ENCODE data around the gene MSANTD2. TPM values are rescaled to one million over a fixed set of nuclear protein-coding genes. Genes with fewer than 3 reads are reported as not detected.

The MSANTD2 gene
- total RNA-seq, 2 experiments from 2014 or later, result 5.8 to 7.3 TPM

DNA sequence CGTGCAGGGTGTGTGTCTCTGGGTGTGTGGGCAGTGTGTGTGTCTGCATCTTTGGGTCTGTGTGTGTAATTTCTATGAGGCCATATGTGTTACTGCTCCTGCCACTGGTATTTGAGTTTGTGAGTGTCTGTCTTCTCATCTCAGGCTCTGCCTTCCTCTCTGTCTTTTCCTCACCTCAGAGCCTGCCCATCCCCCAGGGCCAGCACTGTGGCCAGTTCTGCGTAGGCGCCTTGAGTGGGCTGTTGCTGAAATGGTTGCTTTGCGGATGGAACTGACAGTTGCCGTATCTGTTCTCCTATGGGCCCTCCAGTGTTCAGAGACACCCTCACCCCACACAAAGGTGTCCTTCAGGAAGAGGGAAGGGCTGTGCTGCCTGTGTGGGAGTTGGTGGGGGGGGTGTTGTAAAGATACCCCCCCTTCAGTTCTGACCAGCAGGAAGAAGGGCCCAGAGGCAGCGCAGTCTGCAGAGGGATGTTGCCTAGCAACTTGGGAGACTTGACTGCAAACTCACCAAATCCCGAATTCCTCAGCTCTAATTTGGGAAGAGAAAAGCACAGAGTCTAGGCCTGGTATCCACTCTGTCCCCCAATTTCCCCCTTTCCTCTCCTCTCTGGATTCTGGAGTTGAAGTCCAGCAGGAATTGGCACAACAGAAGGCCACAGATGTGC, 62.4 kb downstream of the MSANTD2 start:
- no peaks in the 10 kb centered on the region for H3K36me3 Mint-ChIP-seq (ENCODE audit: low read depth)
- intact Hi-C loops (cut with micrococcal nuclease), result no loop called here
- no peak for ATAC-seq
- TF ChIP-seq, protein P1, sequence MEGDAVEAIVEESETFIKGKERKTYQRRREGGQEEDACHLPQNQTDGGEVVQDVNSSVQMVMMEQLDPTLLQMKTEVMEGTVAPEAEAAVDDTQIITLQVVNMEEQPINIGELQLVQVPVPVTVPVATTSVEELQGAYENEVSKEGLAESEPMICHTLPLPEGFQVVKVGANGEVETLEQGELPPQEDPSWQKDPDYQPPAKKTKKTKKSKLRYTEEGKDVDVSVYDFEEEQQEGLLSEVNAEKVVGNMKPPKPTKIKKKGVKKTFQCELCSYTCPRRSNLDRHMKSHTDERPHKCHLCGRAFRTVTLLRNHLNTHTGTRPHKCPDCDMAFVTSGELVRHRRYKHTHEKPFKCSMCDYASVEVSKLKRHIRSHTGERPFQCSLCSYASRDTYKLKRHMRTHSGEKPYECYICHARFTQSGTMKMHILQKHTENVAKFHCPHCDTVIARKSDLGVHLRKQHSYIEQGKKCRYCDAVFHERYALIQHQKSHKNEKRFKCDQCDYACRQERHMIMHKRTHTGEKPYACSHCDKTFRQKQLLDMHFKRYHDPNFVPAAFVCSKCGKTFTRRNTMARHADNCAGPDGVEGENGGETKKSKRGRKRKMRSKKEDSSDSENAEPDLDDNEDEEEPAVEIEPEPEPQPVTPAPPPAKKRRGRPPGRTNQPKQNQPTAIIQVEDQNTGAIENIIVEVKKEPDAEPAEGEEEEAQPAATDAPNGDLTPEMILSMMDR (IDR thresholded peaks at IDR 0.05), result no peak
- no peaks in the 10 kb centered on the region for H3K9me3 Mint-ChIP-seq
- H3K4me1 Mint-ChIP-seq (ENCODE audit: low read depth), result peaks cover 14% of the 10 kb centered on the region
- H3K4me3 Mint-ChIP-seq, result no peak overlapping the region
- DNase-seq, result no peak
- ChIA-PET CTCF (interaction anchor here (0.7 to 2.6 kb wide), 4 partner anchors 9 to 99 kb away, joined by 3 to 8 read pairs (median 5); no protein-coding TSS in a partner anchor), POLR2A (interaction anchor here (1.2 kb wide), 1 partner anchor 37 kb away, joined by 3 read pairs; no protein-coding TSS in a partner anchor)
- H3K27me3 Mint-ChIP-seq, result peaks cover 14% of the 10 kb centered on the region
- no peak overlapping the region for H3K27ac Mint-ChIP-seq

GRCh38 chr11:124736736-124737135, 63.5 kb downstream of the MSANTD2 start:
- CTCF ChIA-PET, result interaction anchor here (1.6 to 2.6 kb wide), 2 partner anchors 10 to 68 kb away, joined by 5 to 7 read pairs; no protein-coding TSS in a partner anchor
- TF ChIP-seq, protein P1 (IDR thresholded peaks at IDR 0.05), result no peak
- POLR2A ChIA-PET, result no interaction called here
- Mint-ChIP-seq H3K4me1 (ENCODE audit: low read depth) (peaks cover 14% of the 10 kb centered on the region), H3K9me3 (no peaks in the 10 kb centered on the region), H3K27me3 (peaks cover 11% of the 10 kb centered on the region), H3K27ac (no peak overlapping the region), H3K4me3 (no peak overlapping the region), H3K36me3 (ENCODE audit: low read depth) (no peaks in the 10 kb centered on the region)
- intact Hi-C loops (cut with micrococcal nuclease), result no loop called here
- DNase-seq (no peak), ATAC-seq (no peak)

DNA sequence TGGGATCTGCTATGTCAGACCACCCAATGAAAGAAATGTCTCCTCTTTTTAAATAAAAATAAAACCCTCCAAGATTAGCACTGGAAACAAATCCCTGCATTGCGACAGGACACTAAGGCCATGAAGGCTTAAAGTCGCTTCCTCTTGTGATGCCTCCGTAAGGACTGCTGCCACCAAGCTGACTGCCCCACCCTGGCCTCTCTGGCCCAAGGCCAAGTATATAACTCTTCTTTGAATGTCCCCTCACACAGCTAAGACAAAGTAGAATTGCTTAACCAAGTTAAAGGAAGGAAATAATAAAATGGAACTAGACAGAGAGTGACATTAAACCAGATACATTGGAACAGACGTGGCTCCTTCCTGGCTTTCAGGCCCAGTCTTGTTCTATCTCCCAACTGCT, 68.0 kb downstream of the MSANTD2 start:
- TF ChIP-seq, protein P1 (IDR thresholded peaks at IDR 0.05), result no peak
- CTCF ChIA-PET, result interaction anchor here (0.7 to 1.5 kb wide), 4 partner anchors 8 to 410 kb away, joined by 3 to 4 read pairs (median 3); no protein-coding TSS in a partner anchor
- H3K4me3 Mint-ChIP-seq, result no peak overlapping the region

GRCh38 chr11:124729571-124729970, 70.6 kb downstream of the MSANTD2 start:
- DNase-seq (no peak), ATAC-seq (no peak)
- CTCF ChIA-PET, result no interaction called here
- no peaks in the 10 kb centered on the region for H3K36me3 Mint-ChIP-seq (ENCODE audit: low read depth)
- H3K27ac Mint-ChIP-seq, result no peak overlapping the region
- POLR2A ChIA-PET, result no interaction called here
- peaks cover 13% of the 10 kb centered on the region for H3K27me3 Mint-ChIP-seq
- intact Hi-C loops (cut with micrococcal nuclease), result no loop called here
- H3K4me1 Mint-ChIP-seq (ENCODE audit: low read depth), result peaks cover 4% of the 10 kb centered on the region
- no peak overlapping the region for H3K4me3 Mint-ChIP-seq
- no peaks in the 10 kb centered on the region for H3K9me3 Mint-ChIP-seq
- TF ChIP-seq, protein P1 (IDR thresholded peaks at IDR 0.05), result no peak

More for the DNA sequence above, 68.0 kb downstream of the MSANTD2 start:
- POLR2A ChIA-PET, result no interaction called here
- Mint-ChIP-seq H3K36me3 (ENCODE audit: low read depth) (no peaks in the 10 kb centered on the region), H3K9me3 (no peaks in the 10 kb centered on the region), H3K4me1 (ENCODE audit: low read depth) (no peaks in the 10 kb centered on the region), H3K27ac (no peak overlapping the region), H3K27me3 (no peaks in the 10 kb centered on the region)
- no peak for DNase-seq
- intact Hi-C loops (cut with micrococcal nuclease), result no loop called here
- ATAC-seq, result no peak

GRCh38 chr11:124728134-124728533, 72.1 kb downstream of the MSANTD2 start:
- intact Hi-C loops (cut with micrococcal nuclease), result no loop called here
- no peak for DNase-seq
- Mint-ChIP-seq H3K27ac (no peak overlapping the region), H3K36me3 (ENCODE audit: low read depth) (no peaks in the 10 kb centered on the region), H3K4me1 (ENCODE audit: low read depth) (peaks cover 4% of the 10 kb centered on the region), H3K27me3 (peaks cover 21% of the 10 kb centered on the region), H3K4me3 (no peak overlapping the region), H3K9me3 (no peaks in the 10 kb centered on the region)
- POLR2A ChIA-PET, result no interaction called here
- CTCF ChIA-PET, result no interaction called here
- ATAC-seq, result no peak
- TF ChIP-seq, protein P1 (IDR thresholded peaks at IDR 0.05), result no peak

Measured in activated CD8-positive, alpha-beta T cell treated with anti-CD3 and anti-CD28 coated beads for 36 hours (primary cell).